Inferior parietal cortex (tissue), 1 donor: Measurements from ENCODE around the gene PFKP.
A peak's percentile ranks its signal among the peaks of the same experiment; 100 is the strongest.

Experiments used
- DNase-seq: peaks from one replicate; pipeline ENCODE4 v3.0.0-alpha.2; 2016; ENCODE audit errors: extremely low spot score

The PFKP gene

DNA sequence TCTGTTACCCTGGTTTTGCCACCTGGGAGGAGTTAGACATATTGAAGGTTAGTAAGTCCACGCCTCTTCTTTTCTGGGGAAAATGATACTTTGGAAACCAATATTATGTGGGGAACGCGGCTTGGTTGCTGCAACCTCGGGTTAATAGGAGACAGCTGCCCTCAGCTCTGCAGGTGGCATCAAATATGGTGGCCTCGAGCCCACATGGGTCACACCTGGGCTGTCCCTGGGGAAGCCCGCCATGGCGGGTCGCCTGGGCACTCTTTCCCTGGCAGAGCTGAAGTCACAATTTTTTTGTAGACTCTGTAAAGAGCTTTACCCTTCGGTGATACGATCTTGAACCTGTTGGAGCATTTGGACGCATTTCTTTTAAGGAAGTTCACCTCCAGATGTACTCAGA is 2.5 kb downstream of the PFKP start:
- no peak for DNase-seq

DNA sequence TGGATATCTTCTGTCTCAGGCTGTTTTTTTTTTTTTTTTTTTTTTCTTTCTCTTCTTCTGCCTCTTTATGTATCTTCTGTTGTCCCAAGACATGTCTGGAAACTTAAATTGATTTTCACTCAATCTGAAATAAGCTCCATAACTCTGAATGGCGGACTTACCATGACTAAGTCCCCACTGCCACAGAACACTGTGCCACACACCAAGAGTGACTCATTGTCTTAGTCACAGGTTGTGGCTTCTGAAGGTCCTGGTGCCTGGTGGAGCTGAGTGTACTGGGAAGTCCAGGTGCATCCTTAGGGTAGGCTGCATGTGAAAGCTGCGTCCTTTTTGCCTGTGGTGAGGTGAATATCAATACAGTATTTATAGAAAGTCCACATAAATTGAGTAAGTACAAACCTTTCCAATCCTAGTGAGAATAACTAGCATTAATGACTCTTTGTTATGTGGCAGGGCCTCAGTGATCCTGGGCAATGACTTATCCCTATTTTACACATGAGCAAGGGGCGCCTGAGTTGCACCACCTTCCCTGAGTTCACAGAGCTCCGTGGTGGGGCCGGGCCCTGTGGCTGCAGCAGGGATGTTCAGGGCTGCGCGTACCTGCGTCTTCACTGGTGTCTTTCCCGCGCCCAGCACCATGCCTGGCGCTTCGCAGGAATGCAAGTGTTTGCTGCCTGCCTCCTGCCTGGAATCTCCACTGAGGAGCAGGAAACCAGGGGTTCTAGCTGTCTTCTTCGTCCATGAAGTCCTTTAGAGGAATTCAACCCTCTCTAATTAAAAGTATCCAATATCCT is 4.3 kb downstream of the PFKP start:
- DNase-seq: no peak

GRCh38 chr10:3072641-3073360 is 5.5 kb downstream of the PFKP start:
- no peak for DNase-seq

GRCh38 chr10:3074145-3074665 is 6.9 kb downstream of the PFKP start:
- DNase-seq: no peak

DNA sequence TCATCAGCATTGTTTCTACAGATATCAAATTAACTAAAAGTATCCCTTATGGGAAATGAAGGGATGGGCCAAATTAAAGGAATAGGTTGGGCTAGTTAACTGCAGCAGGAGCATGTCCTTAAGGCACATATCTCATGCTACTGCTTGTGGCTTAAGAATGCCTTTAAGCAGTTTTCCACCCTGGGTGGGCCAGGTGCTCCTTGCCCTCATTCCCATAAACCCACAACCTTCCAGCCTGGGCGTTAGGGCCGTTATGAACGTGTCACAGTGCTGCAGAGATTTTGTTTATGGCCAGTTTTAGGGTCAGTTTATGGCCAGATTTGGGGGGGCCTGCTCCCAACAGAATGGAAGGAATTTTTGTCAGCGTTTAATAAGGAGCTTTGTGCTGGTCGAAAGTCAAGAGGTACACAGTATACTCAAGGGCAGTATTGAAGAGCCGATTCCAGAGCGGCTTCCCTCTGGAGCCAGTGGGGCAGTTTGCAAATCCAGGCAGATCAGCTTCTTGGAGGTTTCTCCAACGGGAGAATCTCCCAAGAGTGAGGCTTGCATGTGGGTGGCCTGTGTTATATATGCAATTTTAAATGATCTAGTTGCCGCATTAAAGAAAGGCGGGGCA is 7.7 kb downstream of the PFKP start:
- DNase-seq: no peak

- DNase-seq: no peak
These were observed 8.8 kb downstream of the PFKP start for GRCh38 chr10:3076138-3076537.

GRCh38 chr10:3077509-3077908 is 10.2 kb downstream of the PFKP start:
- DNase-seq: no peak

- DNase-seq: no peak
These were observed 10.7 kb downstream of the PFKP start for GRCh38 chr10:3077940-3078630.

DNA sequence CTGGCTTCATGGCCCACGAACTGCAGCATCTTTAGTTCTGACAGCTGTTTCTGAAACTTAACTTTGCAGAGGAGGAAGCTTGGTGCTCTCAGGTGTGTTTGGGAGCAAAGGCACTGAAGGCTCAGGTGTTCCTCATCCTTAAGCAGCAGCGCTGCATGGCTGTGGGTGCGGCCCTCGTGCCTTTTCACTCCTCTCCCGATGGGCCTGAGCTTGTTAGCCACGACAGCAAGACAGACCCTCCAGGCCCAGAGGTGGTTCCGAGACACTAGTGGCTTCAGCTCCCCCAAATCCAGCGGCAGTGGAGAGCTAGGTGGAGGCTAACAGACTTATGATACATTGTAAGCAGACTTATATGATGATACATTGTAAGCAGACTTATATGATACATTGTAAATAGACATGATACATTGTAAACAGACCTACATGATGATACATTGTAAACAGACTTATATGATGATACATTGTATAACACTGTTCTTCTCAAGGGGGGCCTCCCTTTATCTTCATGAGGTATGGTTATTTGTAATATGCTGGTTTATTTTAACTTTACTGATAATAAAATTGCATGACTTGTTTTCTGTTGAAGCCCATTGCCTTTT is 14.1 kb downstream of the PFKP start:
- no peak for DNase-seq

DNA sequence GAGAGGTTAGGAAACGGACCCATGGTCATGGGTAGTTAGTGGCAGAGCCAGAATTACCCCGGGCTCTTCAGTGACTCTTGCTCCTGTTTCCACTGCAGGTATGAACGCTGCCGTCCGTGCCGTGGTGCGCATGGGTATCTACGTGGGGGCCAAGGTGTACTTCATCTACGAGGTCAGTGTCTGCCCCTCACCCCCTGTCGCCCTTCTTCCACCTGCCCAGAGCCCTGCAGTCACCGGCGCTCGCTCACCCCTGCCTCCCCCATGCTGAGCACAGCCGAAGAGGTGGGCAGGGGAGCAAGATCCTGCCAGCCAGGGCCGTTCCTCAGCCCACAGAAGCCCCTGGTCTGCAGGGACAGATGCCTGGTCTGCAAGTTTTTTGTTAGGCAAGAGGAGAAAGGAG is 14.9 kb downstream of the PFKP start:
- DNase-seq: no peak

GRCh38 chr10:3085785-3086567 is 18.6 kb downstream of the PFKP start:
- no peak for DNase-seq

- no peak for DNase-seq
These were observed 23.0 kb downstream of the PFKP start for GRCh38 chr10:3090388-3090787.

DNA sequence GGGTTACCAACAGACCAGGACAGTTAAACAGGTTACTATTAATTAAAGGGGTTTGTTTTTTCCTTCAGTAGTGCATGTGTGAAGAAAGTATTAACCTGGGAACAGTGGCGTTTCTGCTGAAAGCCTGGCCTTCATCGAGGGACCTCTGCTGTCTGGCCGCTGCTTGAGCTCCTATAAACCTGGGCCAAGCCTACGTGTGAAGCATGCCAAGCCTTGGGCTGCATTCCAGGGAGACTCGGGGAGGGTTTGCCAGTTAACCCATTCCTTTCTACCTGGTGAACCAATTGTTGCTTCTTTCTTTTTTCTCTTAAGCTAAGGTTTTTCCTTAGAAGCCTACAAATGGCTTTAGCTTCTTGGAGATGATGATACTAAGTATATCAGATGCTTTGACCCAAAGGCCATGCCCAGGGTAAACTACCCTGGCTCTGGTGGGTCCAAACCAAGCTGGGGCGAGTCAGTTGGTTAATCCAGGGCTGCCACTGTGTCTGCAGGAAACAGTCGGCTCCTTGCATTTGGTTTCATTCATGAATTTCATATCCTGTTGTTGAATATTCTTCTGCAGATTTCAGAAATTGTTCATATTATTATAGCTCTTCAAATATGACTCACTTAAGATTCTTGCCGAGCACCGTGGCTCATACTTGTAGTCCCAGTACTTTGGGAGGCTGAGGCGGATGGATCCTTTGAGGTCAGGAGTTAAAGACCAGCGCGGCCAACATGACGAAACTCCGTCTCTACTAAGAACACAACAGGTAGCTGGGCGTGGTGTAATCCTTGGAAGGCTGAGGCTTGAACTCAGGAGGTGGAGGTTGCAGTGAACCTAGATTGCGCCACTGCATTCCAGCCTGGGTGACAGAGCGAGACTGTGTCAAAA is 23.8 kb downstream of the PFKP start:
- DNase-seq: no peak

DNA sequence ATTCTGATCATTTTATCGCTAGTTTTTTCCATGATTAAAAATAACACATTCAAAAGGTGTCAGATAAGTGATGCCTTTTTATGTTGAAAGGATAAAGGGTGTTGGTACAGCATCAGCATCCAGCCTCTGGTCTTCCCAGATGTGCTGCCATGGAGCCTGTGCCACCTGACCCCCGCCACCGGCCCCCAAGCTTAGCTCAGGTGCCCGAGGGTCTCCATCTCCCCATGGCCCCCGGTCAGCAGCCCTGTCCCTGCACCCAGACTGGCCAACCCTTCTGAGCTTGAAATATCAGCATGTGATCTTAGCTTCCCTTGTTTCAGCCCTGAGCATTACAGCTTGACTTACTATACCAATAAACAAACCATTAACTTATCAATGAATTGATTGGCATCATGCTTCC is 24.6 kb downstream of the PFKP start:
- DNase-seq: no peak

DNA sequence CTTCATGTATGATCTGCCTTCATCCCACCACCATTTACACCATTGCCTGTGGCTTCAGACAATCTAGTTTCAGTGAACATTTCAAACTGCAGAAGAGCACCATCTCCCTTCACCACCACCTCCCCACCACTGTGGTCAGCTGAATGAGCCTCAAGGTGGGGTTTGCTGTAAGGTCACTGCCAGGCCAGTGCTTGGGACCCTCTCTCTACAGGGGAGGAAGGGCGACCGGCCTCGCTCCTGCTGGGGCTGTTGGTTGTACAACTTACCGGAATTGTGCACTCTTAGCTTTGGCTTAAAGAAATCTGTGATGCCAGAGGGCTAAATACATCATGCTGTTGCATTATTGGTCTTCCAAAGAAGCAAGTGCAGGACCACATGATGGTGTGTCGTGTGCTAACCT is 26.6 kb downstream of the PFKP start:
- no peak for DNase-seq

- DNase-seq: no peak
These were observed 27.3 kb downstream of the PFKP start for GRCh38 chr10:3094609-3095036.

GRCh38 chr10:3095373-3096139 is 28.2 kb downstream of the PFKP start:
- peak; percentile 75 for DNase-seq

DNA sequence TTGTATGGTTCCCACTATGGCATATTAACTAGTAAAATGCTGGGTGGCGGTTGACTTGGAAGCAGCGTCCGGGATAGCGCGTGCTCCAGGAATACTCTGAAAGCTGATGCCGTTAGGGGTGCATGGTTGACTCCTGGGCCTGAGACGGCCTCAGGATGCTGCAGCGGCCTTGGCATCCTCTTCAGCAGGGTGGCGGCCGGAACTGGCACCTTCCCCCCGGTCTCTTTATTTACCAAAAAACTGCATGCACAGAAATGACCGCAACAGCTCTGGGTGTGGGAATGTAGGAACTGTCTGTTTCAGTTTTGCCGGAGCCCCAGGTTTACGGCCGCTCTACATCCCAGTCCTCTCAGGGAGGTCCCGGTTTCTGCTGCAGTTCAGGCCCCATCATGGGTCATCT is 28.8 kb downstream of the PFKP start:
- DNase-seq: no peak

GRCh38 chr10:3097160-3097559 is 29.8 kb downstream of the PFKP start:
- DNase-seq: no peak
